Measurements from ENCODE around the gene SHMT2. TPM values are rescaled to one million over a fixed set of nuclear protein-coding genes. Genes with fewer than 3 reads are reported as not detected.

Gene SHMT2
- total RNA-seq, 1 experiment from 2014 or later: 67.1 TPM

DNA sequence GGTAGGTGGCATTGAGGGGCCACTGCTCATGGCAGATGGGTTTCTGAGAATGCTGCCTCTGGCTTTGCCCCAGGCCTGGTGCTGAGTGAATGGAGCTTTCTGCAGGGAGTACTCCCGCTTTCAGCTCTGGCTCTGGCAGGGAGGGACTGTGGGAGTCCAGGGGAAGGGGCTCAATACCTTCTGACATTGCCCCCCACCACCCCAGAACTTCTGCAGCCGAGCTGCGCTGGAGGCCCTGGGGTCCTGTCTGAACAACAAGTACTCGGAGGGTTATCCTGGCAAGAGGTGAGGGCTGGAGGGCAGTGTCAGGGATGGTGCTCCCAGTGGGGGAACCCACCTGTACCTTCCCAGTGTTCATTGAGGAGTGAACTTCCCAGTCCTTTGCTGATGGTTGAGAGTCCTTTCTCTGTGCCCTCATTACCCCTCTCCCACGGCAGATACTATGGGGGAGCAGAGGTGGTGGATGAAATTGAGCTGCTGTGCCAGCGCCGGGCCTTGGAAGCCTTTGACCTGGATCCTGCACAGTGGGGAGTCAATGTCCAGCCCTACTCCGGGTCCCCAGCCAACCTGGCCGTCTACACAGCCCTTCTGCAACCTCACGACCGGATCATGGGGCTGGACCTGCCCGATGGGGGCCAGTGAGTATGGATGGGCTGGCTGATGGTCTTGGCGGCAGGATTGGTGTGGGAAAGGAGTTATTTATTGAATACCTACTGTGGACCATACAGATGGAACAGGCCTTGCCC, 1.9 kb downstream of the SHMT2 start:
- intact Hi-C loops (cut with micrococcal nuclease; ENCODE audit: unreplicated experiment) (no loop called here), in situ Hi-C loops (cut with HindIII; ENCODE audit: low pct_unique_long_range_greater_than_20kb, low sequenced_read_pairs) (no loop called here)
- H3K27ac ChIP-seq (ENCODE audit: low read length): no peak overlapping the region
- H3K4me1 ChIP-seq (ENCODE audit: control insufficient read depth, insufficient read depth, low read length): peaks cover 8% of the 10 kb centered on the region; the same call in 1 of the 2 replicates
- ATAC-seq: no peak
- DNase-seq (ENCODE audit: low read depth, low spot score): no peak
- peak overlapping the region; percentile 94 to 97; a peak in 3 of 4 replicates for H3K4me3 ChIP-seq (ENCODE audit: low read depth in 2 of 2, low read length in 2 of 2)
- BruUV-seq (replicated peaks): no TSS peak
- POLR2A ChIA-PET: no interaction called here
- H3K9me3 ChIP-seq (ENCODE audit: control insufficient read depth, insufficient read depth, low read depth, low read length): no peaks in the 10 kb centered on the region
- CTCF ChIA-PET: interaction anchor here (0.9 to 2.3 kb wide), 2 partner anchors 18 kb away, joined by 7 to 8 read pairs; no protein-coding TSS in a partner anchor
- no peaks in the 10 kb centered on the region for H3K27me3 ChIP-seq (ENCODE audit: control insufficient read depth, insufficient read depth, low read length)
- TF ChIP-seq, protein P1, sequence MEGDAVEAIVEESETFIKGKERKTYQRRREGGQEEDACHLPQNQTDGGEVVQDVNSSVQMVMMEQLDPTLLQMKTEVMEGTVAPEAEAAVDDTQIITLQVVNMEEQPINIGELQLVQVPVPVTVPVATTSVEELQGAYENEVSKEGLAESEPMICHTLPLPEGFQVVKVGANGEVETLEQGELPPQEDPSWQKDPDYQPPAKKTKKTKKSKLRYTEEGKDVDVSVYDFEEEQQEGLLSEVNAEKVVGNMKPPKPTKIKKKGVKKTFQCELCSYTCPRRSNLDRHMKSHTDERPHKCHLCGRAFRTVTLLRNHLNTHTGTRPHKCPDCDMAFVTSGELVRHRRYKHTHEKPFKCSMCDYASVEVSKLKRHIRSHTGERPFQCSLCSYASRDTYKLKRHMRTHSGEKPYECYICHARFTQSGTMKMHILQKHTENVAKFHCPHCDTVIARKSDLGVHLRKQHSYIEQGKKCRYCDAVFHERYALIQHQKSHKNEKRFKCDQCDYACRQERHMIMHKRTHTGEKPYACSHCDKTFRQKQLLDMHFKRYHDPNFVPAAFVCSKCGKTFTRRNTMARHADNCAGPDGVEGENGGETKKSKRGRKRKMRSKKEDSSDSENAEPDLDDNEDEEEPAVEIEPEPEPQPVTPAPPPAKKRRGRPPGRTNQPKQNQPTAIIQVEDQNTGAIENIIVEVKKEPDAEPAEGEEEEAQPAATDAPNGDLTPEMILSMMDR (IDR thresholded peaks at IDR 0.05): no peak
- TF ChIP-seq SIN3A (IDR thresholded peaks at IDR 0.05; ENCODE audit: borderline replicate concordance, insufficient read depth, low read depth, low read length): no peak
- no peak for TF ChIP-seq TCF7L2 (IDR thresholded peaks at IDR 0.05; ENCODE audit: low read depth, low read length)
- no peak for TF ChIP-seq POLR2AphosphoS5 (IDR thresholded peaks at IDR 0.05; ENCODE audit: low read depth, low read length)
- TF ChIP-seq, protein P2, sequence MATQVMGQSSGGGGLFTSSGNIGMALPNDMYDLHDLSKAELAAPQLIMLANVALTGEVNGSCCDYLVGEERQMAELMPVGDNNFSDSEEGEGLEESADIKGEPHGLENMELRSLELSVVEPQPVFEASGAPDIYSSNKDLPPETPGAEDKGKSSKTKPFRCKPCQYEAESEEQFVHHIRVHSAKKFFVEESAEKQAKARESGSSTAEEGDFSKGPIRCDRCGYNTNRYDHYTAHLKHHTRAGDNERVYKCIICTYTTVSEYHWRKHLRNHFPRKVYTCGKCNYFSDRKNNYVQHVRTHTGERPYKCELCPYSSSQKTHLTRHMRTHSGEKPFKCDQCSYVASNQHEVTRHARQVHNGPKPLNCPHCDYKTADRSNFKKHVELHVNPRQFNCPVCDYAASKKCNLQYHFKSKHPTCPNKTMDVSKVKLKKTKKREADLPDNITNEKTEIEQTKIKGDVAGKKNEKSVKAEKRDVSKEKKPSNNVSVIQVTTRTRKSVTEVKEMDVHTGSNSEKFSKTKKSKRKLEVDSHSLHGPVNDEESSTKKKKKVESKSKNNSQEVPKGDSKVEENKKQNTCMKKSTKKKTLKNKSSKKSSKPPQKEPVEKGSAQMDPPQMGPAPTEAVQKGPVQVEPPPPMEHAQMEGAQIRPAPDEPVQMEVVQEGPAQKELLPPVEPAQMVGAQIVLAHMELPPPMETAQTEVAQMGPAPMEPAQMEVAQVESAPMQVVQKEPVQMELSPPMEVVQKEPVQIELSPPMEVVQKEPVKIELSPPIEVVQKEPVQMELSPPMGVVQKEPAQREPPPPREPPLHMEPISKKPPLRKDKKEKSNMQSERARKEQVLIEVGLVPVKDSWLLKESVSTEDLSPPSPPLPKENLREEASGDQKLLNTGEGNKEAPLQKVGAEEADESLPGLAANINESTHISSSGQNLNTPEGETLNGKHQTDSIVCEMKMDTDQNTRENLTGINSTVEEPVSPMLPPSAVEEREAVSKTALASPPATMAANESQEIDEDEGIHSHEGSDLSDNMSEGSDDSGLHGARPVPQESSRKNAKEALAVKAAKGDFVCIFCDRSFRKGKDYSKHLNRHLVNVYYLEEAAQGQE (IDR thresholded peaks at IDR 0.05; ENCODE audit: insufficient read depth in 1 of 2, low read depth in 2 of 2, low read length in 1 of 2): no peak
- no peaks in the 10 kb centered on the region; the same call in none of the 2 replicates for H3K36me3 ChIP-seq (ENCODE audit: control insufficient read depth, insufficient read depth, low read length)

DNA sequence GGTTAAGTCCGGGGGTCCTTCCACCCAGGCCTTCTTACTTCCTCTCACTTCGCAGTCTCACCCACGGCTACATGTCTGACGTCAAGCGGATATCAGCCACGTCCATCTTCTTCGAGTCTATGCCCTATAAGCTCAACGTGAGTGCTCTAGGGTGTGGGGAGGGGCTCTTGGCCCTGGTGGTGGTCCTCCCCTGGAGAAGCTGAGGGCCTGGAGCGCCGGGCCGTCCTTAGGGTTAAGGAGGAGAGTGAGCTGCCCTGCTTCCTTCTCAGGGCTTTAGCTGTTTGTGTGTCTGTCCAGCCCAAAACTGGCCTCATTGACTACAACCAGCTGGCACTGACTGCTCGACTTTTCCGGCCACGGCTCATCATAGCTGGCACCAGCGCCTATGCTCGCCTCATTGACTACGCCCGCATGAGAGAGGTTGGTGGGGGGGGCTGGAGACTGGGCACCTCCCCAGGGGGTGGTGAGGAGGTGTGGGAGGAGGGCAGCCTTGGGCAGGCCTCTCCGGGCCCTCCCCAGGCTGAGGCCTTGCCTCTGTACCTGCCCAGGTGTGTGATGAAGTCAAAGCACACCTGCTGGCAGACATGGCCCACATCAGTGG, 2.7 kb downstream of the SHMT2 start:
- peaks cover 8% of the 10 kb centered on the region; the same call in 1 of the 2 replicates for H3K4me1 ChIP-seq (ENCODE audit: control insufficient read depth, insufficient read depth, low read length)
- in situ Hi-C loops (cut with HindIII; ENCODE audit: low pct_unique_long_range_greater_than_20kb, low sequenced_read_pairs): no loop called here
- no peaks in the 10 kb centered on the region for H3K9me3 ChIP-seq (ENCODE audit: control insufficient read depth, insufficient read depth, low read depth, low read length)
- intact Hi-C loops (cut with micrococcal nuclease; ENCODE audit: unreplicated experiment): no loop called here
- ChIA-PET POLR2A (no interaction called here), CTCF (interaction anchor here (0.9 kb wide), 1 partner anchor 19 kb away, joined by 7 read pairs; no protein-coding TSS in a partner anchor)
- no peak for TF ChIP-seq SIN3A (IDR thresholded peaks at IDR 0.05; ENCODE audit: borderline replicate concordance, insufficient read depth, low read depth, low read length)
- H3K27me3 ChIP-seq (ENCODE audit: control insufficient read depth, insufficient read depth, low read length): no peaks in the 10 kb centered on the region
- ATAC-seq (no peak), DNase-seq (ENCODE audit: low read depth, low spot score) (no peak)
- no peaks in the 10 kb centered on the region; the same call in none of the 2 replicates for H3K36me3 ChIP-seq (ENCODE audit: control insufficient read depth, insufficient read depth, low read length)
- H3K4me3 ChIP-seq (ENCODE audit: low read depth in 2 of 2, low read length in 2 of 2): no peak overlapping the region
- no TSS peak for BruUV-seq (replicated peaks)
- no peak overlapping the region for H3K27ac ChIP-seq (ENCODE audit: low read length)

Measured in Panc1 (cell line).